ENCODE measurements around the gene HACE1.

Gene HACE1

DNA sequence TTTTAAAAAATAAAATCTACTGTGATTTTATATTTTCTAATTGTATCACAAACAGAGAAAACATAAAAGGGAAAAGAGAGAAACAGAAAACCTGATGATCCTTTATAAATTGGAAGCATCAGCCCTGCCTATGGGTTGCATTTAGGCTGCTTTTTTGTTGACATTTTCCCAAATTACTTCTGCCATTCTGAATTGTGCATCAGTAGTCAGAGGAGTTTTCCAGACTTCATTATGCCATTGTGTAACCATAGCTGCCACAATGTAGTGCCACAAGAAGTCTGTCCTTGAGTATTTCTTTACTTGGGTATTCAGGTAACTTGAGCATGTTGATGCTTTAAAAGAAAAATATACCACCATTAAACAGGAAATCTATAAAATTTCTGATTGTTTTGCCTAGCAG, 130.3 kb downstream of the HACE1 start:
- H3K4me3 ChIP-seq (ENCODE audit: low read depth, low read length), result no peak overlapping the region
- TF ChIP-seq, protein P1, sequence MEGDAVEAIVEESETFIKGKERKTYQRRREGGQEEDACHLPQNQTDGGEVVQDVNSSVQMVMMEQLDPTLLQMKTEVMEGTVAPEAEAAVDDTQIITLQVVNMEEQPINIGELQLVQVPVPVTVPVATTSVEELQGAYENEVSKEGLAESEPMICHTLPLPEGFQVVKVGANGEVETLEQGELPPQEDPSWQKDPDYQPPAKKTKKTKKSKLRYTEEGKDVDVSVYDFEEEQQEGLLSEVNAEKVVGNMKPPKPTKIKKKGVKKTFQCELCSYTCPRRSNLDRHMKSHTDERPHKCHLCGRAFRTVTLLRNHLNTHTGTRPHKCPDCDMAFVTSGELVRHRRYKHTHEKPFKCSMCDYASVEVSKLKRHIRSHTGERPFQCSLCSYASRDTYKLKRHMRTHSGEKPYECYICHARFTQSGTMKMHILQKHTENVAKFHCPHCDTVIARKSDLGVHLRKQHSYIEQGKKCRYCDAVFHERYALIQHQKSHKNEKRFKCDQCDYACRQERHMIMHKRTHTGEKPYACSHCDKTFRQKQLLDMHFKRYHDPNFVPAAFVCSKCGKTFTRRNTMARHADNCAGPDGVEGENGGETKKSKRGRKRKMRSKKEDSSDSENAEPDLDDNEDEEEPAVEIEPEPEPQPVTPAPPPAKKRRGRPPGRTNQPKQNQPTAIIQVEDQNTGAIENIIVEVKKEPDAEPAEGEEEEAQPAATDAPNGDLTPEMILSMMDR (IDR thresholded peaks at IDR 0.05; ENCODE audit: low read depth, low read length), result no peak

DNA sequence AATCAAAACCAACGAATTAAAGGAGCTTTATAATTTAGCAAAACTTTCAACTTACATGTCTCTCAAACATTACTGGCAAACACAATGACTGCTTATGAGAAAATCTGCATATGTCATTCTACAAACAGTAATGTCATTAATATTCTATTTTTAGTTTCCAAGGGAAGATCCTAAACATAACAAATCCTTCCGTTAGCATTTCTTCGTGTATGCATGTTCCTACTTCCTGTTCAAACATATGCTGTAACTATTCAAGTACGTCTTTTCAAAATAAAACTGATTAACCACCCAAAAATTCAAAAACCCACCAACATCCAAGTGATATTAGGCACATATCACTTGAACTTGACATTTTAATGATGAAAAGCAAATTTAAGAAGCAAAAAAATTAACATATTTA, 131.3 kb downstream of the HACE1 start:
- TF ChIP-seq, protein P1 (IDR thresholded peaks at IDR 0.05; ENCODE audit: low read depth, low read length), result no peak
- H3K4me3 ChIP-seq (ENCODE audit: low read depth, low read length), result no peak overlapping the region

DNA sequence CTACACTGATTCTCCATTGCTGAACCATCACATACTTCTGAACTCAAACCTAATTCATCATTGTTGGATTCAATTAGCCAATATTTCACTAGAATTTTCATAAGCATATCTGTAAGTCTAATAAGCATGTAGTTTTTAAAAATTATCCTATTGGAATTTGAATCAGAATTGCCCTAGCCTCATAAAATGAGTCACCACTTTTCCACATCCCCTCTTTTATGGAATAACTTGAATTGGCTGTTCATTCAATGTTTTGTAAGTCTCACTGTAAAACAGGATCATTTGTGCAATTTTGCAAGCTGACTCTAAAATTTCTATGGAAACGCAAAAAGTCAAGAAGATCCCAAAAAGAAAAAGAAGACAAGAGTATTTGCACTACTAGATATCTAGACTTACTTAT, 141.0 kb downstream of the HACE1 start:
- H3K4me3 ChIP-seq (ENCODE audit: low read depth, low read length), result no peak overlapping the region
- TF ChIP-seq, protein P1 (IDR thresholded peaks at IDR 0.05; ENCODE audit: low read depth, low read length), result no peak

GRCh38 chr6:104716858-104717257, 142.9 kb downstream of the HACE1 start:
- TF ChIP-seq, protein P1 (IDR thresholded peaks at IDR 0.05; ENCODE audit: low read depth, low read length), result no peak
- no peak overlapping the region for H3K4me3 ChIP-seq (ENCODE audit: low read depth, low read length)

- H3K4me3 ChIP-seq (ENCODE audit: low read depth, low read length), result no peak overlapping the region
- TF ChIP-seq, protein P1 (IDR thresholded peaks at IDR 0.05; ENCODE audit: low read depth, low read length), result no peak
Observed at GRCh38 chr6:104714796-104715195, 144.9 kb downstream of the HACE1 start.

GRCh38 chr6:104713982-104714381, 145.7 kb downstream of the HACE1 start:
- TF ChIP-seq, protein P1 (IDR thresholded peaks at IDR 0.05; ENCODE audit: low read depth, low read length), result no peak

DNA sequence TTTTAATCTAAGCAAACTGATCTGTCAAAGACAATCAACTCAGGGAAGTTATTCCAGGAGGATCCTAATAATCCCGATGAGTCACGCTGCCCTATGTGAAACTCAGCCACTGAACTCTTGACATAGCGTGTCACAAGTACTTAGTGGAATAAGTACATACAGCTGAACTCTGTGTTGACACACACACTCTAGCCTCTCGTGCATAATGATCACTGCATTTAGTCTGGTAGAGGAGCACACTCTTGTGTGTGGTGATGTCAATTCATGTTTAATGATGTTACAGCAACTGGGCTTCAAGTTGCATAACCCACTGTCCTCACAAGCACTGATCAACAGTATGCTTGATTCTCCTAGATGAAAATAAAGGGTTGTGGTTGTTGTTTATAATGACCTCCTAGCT, 148.3 kb downstream of the HACE1 start:
- H3K4me3 ChIP-seq (ENCODE audit: low read depth, low read length), result no peak overlapping the region
- TF ChIP-seq, protein P1 (IDR thresholded peaks at IDR 0.05; ENCODE audit: low read depth, low read length), result no peak

More at GRCh38 chr6:104713982-104714381, 145.7 kb downstream of the HACE1 start:
- no peak overlapping the region for H3K4me3 ChIP-seq (ENCODE audit: low read depth, low read length)

Measured in WI38 (cell line).